Spleen (tissue), 7 donors: Measurements from ENCODE around the gene ABLIM2.

Experiments used
- CTCF ChIP-seq, 11 experiments: fragments of 200-600 bp in 7 of 11; fragments of 450-650 bp in 4 of 11; sonication (generic) in 4 of 11; IDR thresholded peaks in 8 of 11; conservative IDR thresholded peaks in 3 of 11; 1 replicate in 7 of 11; 2 replicates in 4 of 11; pipeline versions ENCODE4 v1.4.0 to v1.8.0; 2016 to 2021; ENCODE audit warnings: antibody characterized with exemption in 11 of 11, inconsistent platforms in 4 of 11, mild to moderate bottlenecking in 1 of 11
- POLR2A ChIP-seq, 3 donors: fragments of 450-650 bp; IDR thresholded peaks; one replicate each; pipeline ENCODE4 v1.5.1; 2017; ENCODE audit warnings: antibody characterized with exemption in 3 of 3, mild to moderate bottlenecking in 1 of 3
- donor health status: DM: no; HTN: no; CAD: no; lungs with moderate emphysema.
- donor health status: DM: no; HTN: no; CAD: no.
- donor health status: DM: no; HTN: no; CAD: no.

- TF ChIP-seq CTCF (IDR thresholded peaks at IDR 0.05 in 8 of 11, conservative IDR thresholded peaks at IDR 0.05 in 3 of 11) (no peak), POLR2A (IDR thresholded peaks at IDR 0.05) (no peak)
Measured at GRCh38 chr4:8164687-8165086, 6.1 kb upstream of the ABLIM2 start.
